IPS DF 6.9 (cell line): Measurements from ENCODE around the gene DNAAF9.

Experiments
- DNase-seq: peaks from one replicate; pipeline ENCODE4 v3.0.0-alpha.2; 2013; ENCODE audit warnings: low read depth, low spot score
- H3K27ac ChIP-seq: one replicate; pipeline ENCODE4 v1.5.1; 2013; ENCODE audit warnings: low read length, control low read depth
- H3K27me3 ChIP-seq: 2 replicates; pipeline ENCODE4 v1.6.1; 2013; ENCODE audit warnings: mild to moderate bottlenecking, low read length; ENCODE audit not compliant: control insufficient read depth, insufficient read depth
- H3K36me3 ChIP-seq: 2 replicates; pipeline ENCODE4 v1.6.1; 2013; ENCODE audit warnings: low read length; ENCODE audit not compliant: control insufficient read depth, insufficient read depth
- H3K4me1 ChIP-seq: 2 replicates; pipeline ENCODE4 v1.6.1; 2013; ENCODE audit warnings: low read length; ENCODE audit not compliant: control insufficient read depth, insufficient read depth
- H3K4me3 ChIP-seq: 2 replicates; pipeline ENCODE4 v1.5.1; 2013; ENCODE audit warnings: mild to moderate bottlenecking, low read length
- H3K9me3 ChIP-seq: 2 replicates; pipeline ENCODE4 v1.6.1; 2013; ENCODE audit warnings: low read length, inconsistent platforms; ENCODE audit not compliant: control insufficient read depth, insufficient read depth
- WGBS: extraction: QIAGEN DNeasy Blood & Tissue Kit; methylation state at CpG from one replicate; pipeline ENCODE4 v1.1.7; 2013; ENCODE audit warnings: mixed read lengths, missing lambda C conversion rate; ENCODE audit not compliant: insufficient read length, insufficient coverage; 5-methylcytosine and 5-hydroxymethylcytosine counted together

DNAAF9 gene

GRCh38 chr20:3407040-3407770 lies at the start of gene DNAAF9:
Gene DNAAF9, minus strand, starts transcription at chr20:3407669. Its CDS starts 112 bp downstream, at chr20:3407557.
- Histone ChIP-seq H3K27ac (no peak within 1 kb of the TSS), H3K4me3 (peak within 1 kb of the TSS; percentile 64), H3K27me3 (no peaks in the 10 kb centered on the region), H3K9me3 (no peaks in the 10 kb centered on the region), H3K36me3 (no peaks in the 10 kb centered on the region), H3K4me1 (no peaks in the 10 kb centered on the region)
- peak; percentile 16 for DNase-seq
- no CpG with 5 or more reads among the region's 71 CpGs for WGBS

GRCh38 chr20:3456648-3457047 lies 49.2 kb upstream of the DNAAF9 start:
- Histone ChIP-seq H3K4me1 (no peaks in the 10 kb centered on the region), H3K4me3 (no peak overlapping the region), H3K27me3 (no peaks in the 10 kb centered on the region), H3K27ac (no peak overlapping the region), H3K9me3 (no peaks in the 10 kb centered on the region), H3K36me3 (no peaks in the 10 kb centered on the region)
- DNase-seq = no peak
- WGBS = no CpG with 5 or more reads among the region's 4 CpGs

GRCh38 chr20:3454831-3455230 lies 47.4 kb upstream of the DNAAF9 start:
- WGBS = no CpG with 5 or more reads among the region's 5 CpGs
- H3K9me3 ChIP-seq = no peaks in the 10 kb centered on the region
- DNase-seq = no peak
- no peak overlapping the region for H3K27ac ChIP-seq
- H3K36me3 ChIP-seq = no peaks in the 10 kb centered on the region
- H3K4me3 ChIP-seq = no peak overlapping the region
- no peaks in the 10 kb centered on the region for H3K27me3 ChIP-seq
- no peaks in the 10 kb centered on the region for H3K4me1 ChIP-seq

- no peak for DNase-seq
- Histone ChIP-seq H3K4me1 (no peaks in the 10 kb centered on the region), H3K27ac (no peak overlapping the region), H3K27me3 (no peaks in the 10 kb centered on the region), H3K9me3 (no peaks in the 10 kb centered on the region), H3K4me3 (no peak overlapping the region), H3K36me3 (no peaks in the 10 kb centered on the region)
- no CpG with 5 or more reads among the region's 4 CpGs for WGBS
Measured at GRCh38 chr20:3452690-3453089, 45.2 kb upstream of the DNAAF9 start.

GRCh38 chr20:3452136-3452535 lies 44.7 kb upstream of the DNAAF9 start:
- no CpG with 5 or more reads among the region's 2 CpGs for WGBS
- no peaks in the 10 kb centered on the region for H3K4me1 ChIP-seq
- no peak for DNase-seq
- H3K36me3 ChIP-seq = no peaks in the 10 kb centered on the region
- H3K4me3 ChIP-seq = no peak overlapping the region
- no peaks in the 10 kb centered on the region for H3K9me3 ChIP-seq
- H3K27me3 ChIP-seq = no peaks in the 10 kb centered on the region
- H3K27ac ChIP-seq = no peak overlapping the region

GRCh38 chr20:3449319-3449718 lies 41.9 kb upstream of the DNAAF9 start:
- no peaks in the 10 kb centered on the region for H3K4me1 ChIP-seq
- H3K27ac ChIP-seq = no peak overlapping the region
- no CpG with 5 or more reads among the region's 1 CpG for WGBS
- H3K9me3 ChIP-seq = no peaks in the 10 kb centered on the region
- DNase-seq = no peak
- H3K4me3 ChIP-seq = no peak overlapping the region
- no peaks in the 10 kb centered on the region for H3K27me3 ChIP-seq
- H3K36me3 ChIP-seq = no peaks in the 10 kb centered on the region

- WGBS = no CpG with 5 or more reads among the region's 2 CpGs
- Histone ChIP-seq H3K27ac (no peak overlapping the region), H3K9me3 (no peaks in the 10 kb centered on the region), H3K27me3 (no peaks in the 10 kb centered on the region), H3K4me1 (no peaks in the 10 kb centered on the region), H3K36me3 (no peaks in the 10 kb centered on the region), H3K4me3 (no peak overlapping the region)
- DNase-seq = no peak
Measured at GRCh38 chr20:3447321-3447720, 39.9 kb upstream of the DNAAF9 start.

GRCh38 chr20:3446779-3447178 lies 39.3 kb upstream of the DNAAF9 start:
- WGBS = no CpG with 5 or more reads among the region's 8 CpGs

GRCh38 chr20:3436864-3437574 lies 29.6 kb upstream of the DNAAF9 start:
- Histone ChIP-seq H3K4me3 (no peak overlapping the region), H3K27me3 (no peaks in the 10 kb centered on the region), H3K27ac (no peak overlapping the region), H3K36me3 (no peaks in the 10 kb centered on the region), H3K9me3 (no peaks in the 10 kb centered on the region), H3K4me1 (no peaks in the 10 kb centered on the region)
- no CpG with 5 or more reads among the region's 2 CpGs for WGBS
- no peak for DNase-seq

More at GRCh38 chr20:3446779-3447178, 39.3 kb upstream of the DNAAF9 start:
- H3K27me3 ChIP-seq = no peaks in the 10 kb centered on the region
- no peak overlapping the region for H3K27ac ChIP-seq
- no peak for DNase-seq
- H3K4me1 ChIP-seq = no peaks in the 10 kb centered on the region
- H3K4me3 ChIP-seq = no peak overlapping the region
- no peaks in the 10 kb centered on the region for H3K36me3 ChIP-seq
- no peaks in the 10 kb centered on the region for H3K9me3 ChIP-seq

GRCh38 chr20:3434232-3434631 lies 26.8 kb upstream of the DNAAF9 start:
- no peaks in the 10 kb centered on the region for H3K4me1 ChIP-seq
- no peaks in the 10 kb centered on the region for H3K27me3 ChIP-seq
- no peaks in the 10 kb centered on the region for H3K36me3 ChIP-seq
- no peaks in the 10 kb centered on the region for H3K9me3 ChIP-seq
- H3K4me3 ChIP-seq = no peak overlapping the region
- WGBS = no CpG with 5 or more reads among the region's 6 CpGs
- no peak for DNase-seq
- no peak overlapping the region for H3K27ac ChIP-seq
